BE2C (cell line): ENCODE measurements around the gene CFDP1.
A peak's percentile ranks its signal among the peaks of the same experiment; 100 is the strongest.

Source experiments
- DNase-seq: peaks from one replicate; pipeline ENCODE4 v3.0.0-alpha.2; 2020
- H3K27me3 ChIP-seq: fragments of 250-450 bp; sonication (Bioruptor Pico); 2 replicates; pipeline ENCODE4 v1.5.1; 2020; ENCODE audit warnings: mild to moderate bottlenecking
- H3K36me3 ChIP-seq: fragments of 250-450 bp; sonication (Bioruptor Pico); 2 replicates; pipeline ENCODE4 v1.5.1; 2020; ENCODE audit warnings: mild to moderate bottlenecking
- H3K4me1 ChIP-seq: fragments of 250-450 bp; sonication (Bioruptor Pico); 2 replicates; pipeline ENCODE4 v1.5.1; 2020
- H3K4me3 ChIP-seq: 2 replicates; pipeline ENCODE4 v1.5.1; 2011; ENCODE audit warnings: low read depth, low read length
- H3K9me3 ChIP-seq: fragments of 250-450 bp; sonication (Bioruptor Pico); 2 replicates; pipeline ENCODE4 v1.5.1; 2020
- CTCF ChIP-seq: IDR thresholded peaks from 2 replicates; pipeline ENCODE4 v1.5.1; 2012; ENCODE audit warnings: mild to moderate bottlenecking, low read depth, low read length

The CFDP1 gene

GRCh38 chr16:75250089-75250808, 183.1 kb downstream of the CFDP1 start:
- H3K27me3 ChIP-seq: no peaks in the 10 kb centered on the region
- no peak for DNase-seq
- TF ChIP-seq CTCF: no peak
- H3K4me1 ChIP-seq: peaks cover 11% of the 10 kb centered on the region
- no peaks in the 10 kb centered on the region for H3K9me3 ChIP-seq
- no peaks in the 10 kb centered on the region for H3K36me3 ChIP-seq
- H3K4me3 ChIP-seq: peak overlapping the region; percentile 68

GRCh38 chr16:75249441-75249840, 183.9 kb downstream of the CFDP1 start:
- Histone ChIP-seq H3K4me1 (peaks cover 8% of the 10 kb centered on the region), H3K4me3 (no peak overlapping the region), H3K36me3 (no peaks in the 10 kb centered on the region), H3K27me3 (no peaks in the 10 kb centered on the region), H3K9me3 (no peaks in the 10 kb centered on the region)
- TF ChIP-seq CTCF: no peak
- DNase-seq: no peak

GRCh38 chr16:75248536-75249380, 184.5 kb downstream of the CFDP1 start:
- no peak for DNase-seq
- peaks cover 8% of the 10 kb centered on the region for H3K4me1 ChIP-seq
- no peaks in the 10 kb centered on the region for H3K27me3 ChIP-seq
- H3K4me3 ChIP-seq: no peak overlapping the region
- no peak for TF ChIP-seq CTCF
- H3K36me3 ChIP-seq: no peaks in the 10 kb centered on the region
- H3K9me3 ChIP-seq: no peaks in the 10 kb centered on the region

GRCh38 chr16:75248142-75248535, 185.2 kb downstream of the CFDP1 start:
- no peaks in the 10 kb centered on the region for H3K36me3 ChIP-seq
- H3K9me3 ChIP-seq: no peaks in the 10 kb centered on the region
- TF ChIP-seq CTCF: no peak
- no peaks in the 10 kb centered on the region for H3K27me3 ChIP-seq
- H3K4me1 ChIP-seq: peaks cover 8% of the 10 kb centered on the region
- no peak for DNase-seq
- no peak overlapping the region for H3K4me3 ChIP-seq

GRCh38 chr16:75247249-75247648, 186.1 kb downstream of the CFDP1 start:
- Histone ChIP-seq H3K27me3 (no peaks in the 10 kb centered on the region), H3K4me3 (no peak overlapping the region), H3K9me3 (no peaks in the 10 kb centered on the region), H3K36me3 (0 out of 2 replicates have a peak, but pooled peaks cover 3% of the 10 kb centered on the region), H3K4me1 (peaks cover 8% of the 10 kb centered on the region)
- DNase-seq: no peak
- TF ChIP-seq CTCF: no peak
